ENCODE data around the gene TEX51. TPM values are rescaled to one million over a fixed set of nuclear protein-coding genes. Genes with fewer than 3 reads are reported as not detected.

TEX51 gene
- total and polyA plus RNA-seq, 2 experiments from 2014 or later = not detected

- H3K9me3 ChIP-seq (ENCODE audit: low read depth) = no peaks in the 10 kb centered on the region
- H3K4me3 ChIP-seq = no peak overlapping the region
- H3K27ac ChIP-seq = no peak overlapping the region
- DNase-seq (ENCODE audit: low read depth in 1 of 2, low spot score in 1 of 2) = no peak
- no peaks in the 10 kb centered on the region for H3K36me3 ChIP-seq
- no peak for TF ChIP-seq CTCF (IDR thresholded peaks at IDR 0.05; ENCODE audit: low read depth, low read length)
- no peaks in the 10 kb centered on the region for H3K27me3 ChIP-seq
- H3K4me1 ChIP-seq (ENCODE audit: low read depth) = no peaks in the 10 kb centered on the region
These were observed 21.6 kb upstream of the TEX51 start for GRCh38 chr2:126877041-126877440.

GRCh38 chr2:126877861-126878565, 20.7 kb upstream of the TEX51 start:
- no peak for TF ChIP-seq CTCF (IDR thresholded peaks at IDR 0.05; ENCODE audit: low read depth, low read length)
- Histone ChIP-seq H3K9me3 (ENCODE audit: low read depth) (no peaks in the 10 kb centered on the region), H3K36me3 (no peaks in the 10 kb centered on the region), H3K27me3 (no peaks in the 10 kb centered on the region), H3K27ac (no peak overlapping the region), H3K4me1 (ENCODE audit: low read depth) (no peaks in the 10 kb centered on the region), H3K4me3 (no peak overlapping the region)
- no peak for DNase-seq (ENCODE audit: low read depth in 1 of 2, low spot score in 1 of 2)

GRCh38 chr2:126878601-126879000, 20.1 kb upstream of the TEX51 start:
- Histone ChIP-seq H3K9me3 (ENCODE audit: low read depth) (no peaks in the 10 kb centered on the region), H3K4me3 (no peak overlapping the region), H3K27me3 (no peaks in the 10 kb centered on the region), H3K36me3 (no peaks in the 10 kb centered on the region), H3K4me1 (ENCODE audit: low read depth) (no peaks in the 10 kb centered on the region), H3K27ac (no peak overlapping the region)
- TF ChIP-seq CTCF (IDR thresholded peaks at IDR 0.05; ENCODE audit: low read depth, low read length) = no peak
- DNase-seq (ENCODE audit: low read depth in 1 of 2, low spot score in 1 of 2) = no peak

- H3K9me3 ChIP-seq (ENCODE audit: low read depth) = no peaks in the 10 kb centered on the region
- TF ChIP-seq CTCF (IDR thresholded peaks at IDR 0.05; ENCODE audit: low read depth, low read length) = no peak
- H3K4me1 ChIP-seq (ENCODE audit: low read depth) = no peaks in the 10 kb centered on the region
- no peak for DNase-seq (ENCODE audit: low read depth in 1 of 2, low spot score in 1 of 2)
- H3K27ac ChIP-seq = no peak overlapping the region
- H3K27me3 ChIP-seq = no peaks in the 10 kb centered on the region
- H3K36me3 ChIP-seq = no peaks in the 10 kb centered on the region
- H3K4me3 ChIP-seq = no peak overlapping the region
These were observed 19.1 kb upstream of the TEX51 start for GRCh38 chr2:126879348-126880298.

GRCh38 chr2:126880324-126880723, 18.4 kb upstream of the TEX51 start:
- Histone ChIP-seq H3K36me3 (no peaks in the 10 kb centered on the region), H3K27me3 (no peaks in the 10 kb centered on the region), H3K4me3 (no peak overlapping the region), H3K27ac (no peak overlapping the region), H3K9me3 (ENCODE audit: low read depth) (no peaks in the 10 kb centered on the region), H3K4me1 (ENCODE audit: low read depth) (no peaks in the 10 kb centered on the region)
- no peak for TF ChIP-seq CTCF (IDR thresholded peaks at IDR 0.05; ENCODE audit: low read depth, low read length)
- no peak for DNase-seq (ENCODE audit: low read depth in 1 of 2, low spot score in 1 of 2)
